HG03469 (cell line): ENCODE results near the gene OR13C8.
"Not testable (repeated sequence)": the region's sequence is repeated elsewhere in the genome, so short reads cannot be mapped to it uniquely, and the experiment has no call there.

Experiments
- ATAC-seq: cut with Tn5 transposase; IDR thresholded peaks from one replicate; pipeline ENCODE4 v1.9.1; 2021; ENCODE audit warnings: mild to moderate bottlenecking, moderate library complexity, moderate number of reproducible peaks; ENCODE audit not compliant: unreplicated experiment

OR13C8 gene

GRCh38 chr9:104568868-104569267, at the start of gene OR13C8:
Gene OR13C8, plus strand, starts transcription at chr9:104569168. Its CDS starts 0 bp downstream, at chr9:104569168.
- no peak for ATAC-seq

- not testable (repeated sequence) for ATAC-seq
These were observed 48.7 kb upstream of the OR13C8 start for GRCh38 chr9:104520241-104520640.

- no peak for ATAC-seq
These were observed 41.9 kb upstream of the OR13C8 start, which contains the start of gene OR13C4 for GRCh38 chr9:104527109-104527508. Gene OR13C4, minus strand, starts transcription at chr9:104527209. Its CDS starts 0 bp downstream, at chr9:104527209.

- ATAC-seq: no peak
These were observed 32.2 kb upstream of the OR13C8 start, which contains the start of gene OR13C3 for GRCh38 chr9:104536756-104537155. Gene OR13C3, minus strand, starts transcription at chr9:104536856. Its CDS starts 133 bp downstream, at chr9:104536723.

GRCh38 chr9:104539275-104539674, 29.7 kb upstream of the OR13C8 start:
- ATAC-seq: no peak

GRCh38 chr9:104544644-104545043, 24.3 kb upstream of the OR13C8 start:
- no peak for ATAC-seq

- ATAC-seq: no peak
These were observed 15.7 kb upstream of the OR13C8 start for GRCh38 chr9:104553261-104553660.

GRCh38 chr9:104555521-104555920, 13.4 kb upstream of the OR13C8 start:
- ATAC-seq: no peak

- ATAC-seq: no peak
These were observed 11.9 kb upstream of the OR13C8 start for GRCh38 chr9:104556830-104557634.

GRCh38 chr9:104564358-104564757, 4.6 kb upstream of the OR13C8 start:
- no peak for ATAC-seq

- no peak for ATAC-seq
These were observed 3.6 kb downstream of the OR13C8 start for GRCh38 chr9:104572612-104573011.

- ATAC-seq: no peak
These were observed 6.5 kb downstream of the OR13C8 start for GRCh38 chr9:104575456-104575855.

GRCh38 chr9:104577263-104577662, 8.3 kb downstream of the OR13C8 start:
- ATAC-seq: no peak

GRCh38 chr9:104580562-104580961, 11.6 kb downstream of the OR13C8 start:
- ATAC-seq: no peak

GRCh38 chr9:104586496-104587180, 17.7 kb downstream of the OR13C8 start:
- no peak for ATAC-seq

GRCh38 chr9:104589626-104590025, 20.7 kb downstream of the OR13C8 start:
- no peak for ATAC-seq

- not testable (repeated sequence) for ATAC-seq
These were observed 29.8 kb downstream of the OR13C8 start for GRCh38 chr9:104598749-104599148.

GRCh38 chr9:104599313-104599712, 30.3 kb downstream of the OR13C8 start, which contains the start of gene OR13C5:
Gene OR13C5, minus strand, starts transcription at chr9:104599413. Its CDS starts 0 bp downstream, at chr9:104599413.
- ATAC-seq: not testable (repeated sequence)

- no peak for ATAC-seq
These were observed 35.8 kb downstream of the OR13C8 start for GRCh38 chr9:104604801-104605200.

GRCh38 chr9:104605527-104605926, 36.6 kb downstream of the OR13C8 start, which contains the start of gene OR13C2:
Gene OR13C2, minus strand, starts transcription at chr9:104605627. Its CDS starts 0 bp downstream, at chr9:104605627.
- not testable (repeated sequence) for ATAC-seq

GRCh38 chr9:104606152-104606551, 37.2 kb downstream of the OR13C8 start:
- ATAC-seq: no peak

GRCh38 chr9:104608336-104608735, 39.4 kb downstream of the OR13C8 start:
- ATAC-seq: no peak
